HEK293 (cell line): ENCODE results near the gene MAN2B2.

Source experiments
- ZNF133 ChIP-seq: fragments of 450-650 bp; formaldehyde crosslinking; IDR thresholded peaks from 2 replicates; pipeline ENCODE4 v1.5.1; 2016; ENCODE audit warnings: missing biosample characterization, missing genetic modification characterization
- ZNF174 ChIP-seq: fragments of 450-650 bp; formaldehyde crosslinking; IDR thresholded peaks from 2 replicates; pipeline ENCODE4 v1.5.0; 2017; ENCODE audit warnings: missing biosample characterization, mild to moderate bottlenecking, missing genetic modification characterization
- ZNF23 ChIP-seq: fragments of 450-650 bp; formaldehyde crosslinking; IDR thresholded peaks from 2 replicates; pipeline ENCODE4 v1.5.1; 2016; ENCODE audit warnings: missing biosample characterization, missing genetic modification characterization, borderline replicate concordance
- ZNF639 ChIP-seq: fragments of 450-650 bp; formaldehyde crosslinking; IDR thresholded peaks from 2 replicates; pipeline ENCODE4 v1.5.1; 2016; ENCODE audit warnings: missing biosample characterization, missing genetic modification characterization
- TF ChIP-seq, protein P1 (sequence below): fragments of 450-650 bp; formaldehyde crosslinking; IDR thresholded peaks from 2 replicates; pipeline ENCODE4 v1.5.1; 2016; ENCODE audit warnings: missing biosample characterization, missing genetic modification characterization
- TF ChIP-seq, protein P2 (sequence below): fragments of 450-650 bp; formaldehyde crosslinking; IDR thresholded peaks from 2 replicates; pipeline ENCODE4 v1.5.1; 2016; ENCODE audit warnings: missing biosample characterization, missing genetic modification characterization

DNA sequence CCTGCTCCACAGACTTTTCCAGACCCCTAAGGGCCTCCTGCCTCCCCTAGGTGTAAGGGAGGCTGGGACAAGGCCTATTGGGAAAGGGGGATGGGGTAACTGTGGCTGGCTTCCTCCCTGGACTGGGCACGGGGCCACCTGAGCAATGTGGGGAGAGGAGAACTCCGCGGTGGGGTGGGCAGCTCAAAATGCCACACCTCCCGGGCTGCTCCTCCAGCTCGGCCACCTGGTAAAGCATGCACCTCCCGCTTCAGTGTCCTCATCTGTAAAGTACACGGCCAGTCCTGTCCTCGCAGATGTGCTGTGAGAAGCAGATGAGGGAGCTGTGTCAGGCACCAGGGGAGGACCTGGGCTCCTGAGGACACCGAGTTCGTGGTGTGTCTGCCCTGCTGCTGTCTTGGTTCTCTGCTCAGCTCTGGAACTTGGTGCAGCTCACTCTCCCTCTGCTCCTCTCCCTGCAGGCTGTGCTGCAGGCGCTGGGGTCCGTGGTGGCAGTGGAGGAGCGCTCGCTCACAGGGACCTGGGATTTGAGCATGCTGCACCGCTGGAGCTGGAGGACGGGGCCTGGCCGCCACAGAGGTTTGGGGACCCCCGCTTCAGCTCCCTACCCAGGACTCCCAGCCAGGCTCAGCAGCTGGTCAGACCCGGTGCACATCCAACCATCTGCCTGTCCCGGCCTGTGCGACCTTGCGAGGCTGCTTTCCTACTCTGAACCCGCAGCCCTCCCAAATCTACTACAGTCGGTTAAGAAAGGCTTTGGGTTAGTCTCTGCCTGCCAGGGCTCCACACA, 44.7 kb downstream of the MAN2B2 start:
- TF ChIP-seq ZNF133 (no peak), ZNF639 (no peak), ZNF23 (tag by site-specific recombination) (no peak), ZNF174 (tag by site-specific recombination) (no peak)
- TF ChIP-seq, protein P1, sequence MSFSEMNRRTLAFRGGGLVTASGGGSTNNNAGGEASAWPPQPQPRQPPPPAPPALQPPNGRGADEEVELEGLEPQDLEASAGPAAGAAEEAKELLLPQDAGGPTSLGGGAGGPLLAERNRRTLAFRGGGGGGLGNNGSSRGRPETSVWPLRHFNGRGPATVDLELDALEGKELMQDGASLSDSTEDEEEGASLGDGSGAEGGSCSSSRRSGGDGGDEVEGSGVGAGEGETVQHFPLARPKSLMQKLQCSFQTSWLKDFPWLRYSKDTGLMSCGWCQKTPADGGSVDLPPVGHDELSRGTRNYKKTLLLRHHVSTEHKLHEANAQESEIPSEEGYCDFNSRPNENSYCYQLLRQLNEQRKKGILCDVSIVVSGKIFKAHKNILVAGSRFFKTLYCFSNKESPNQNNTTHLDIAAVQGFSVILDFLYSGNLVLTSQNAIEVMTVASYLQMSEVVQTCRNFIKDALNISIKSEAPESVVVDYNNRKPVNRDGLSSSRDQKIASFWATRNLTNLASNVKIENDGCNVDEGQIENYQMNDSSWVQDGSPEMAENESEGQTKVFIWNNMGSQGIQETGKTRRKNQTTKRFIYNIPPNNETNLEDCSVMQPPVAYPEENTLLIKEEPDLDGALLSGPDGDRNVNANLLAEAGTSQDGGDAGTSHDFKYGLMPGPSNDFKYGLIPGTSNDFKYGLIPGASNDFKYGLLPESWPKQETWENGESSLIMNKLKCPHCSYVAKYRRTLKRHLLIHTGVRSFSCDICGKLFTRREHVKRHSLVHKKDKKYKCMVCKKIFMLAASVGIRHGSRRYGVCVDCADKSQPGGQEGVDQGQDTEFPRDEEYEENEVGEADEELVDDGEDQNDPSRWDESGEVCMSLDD (tag by site-specific recombination), result no peak
- TF ChIP-seq, protein P2, sequence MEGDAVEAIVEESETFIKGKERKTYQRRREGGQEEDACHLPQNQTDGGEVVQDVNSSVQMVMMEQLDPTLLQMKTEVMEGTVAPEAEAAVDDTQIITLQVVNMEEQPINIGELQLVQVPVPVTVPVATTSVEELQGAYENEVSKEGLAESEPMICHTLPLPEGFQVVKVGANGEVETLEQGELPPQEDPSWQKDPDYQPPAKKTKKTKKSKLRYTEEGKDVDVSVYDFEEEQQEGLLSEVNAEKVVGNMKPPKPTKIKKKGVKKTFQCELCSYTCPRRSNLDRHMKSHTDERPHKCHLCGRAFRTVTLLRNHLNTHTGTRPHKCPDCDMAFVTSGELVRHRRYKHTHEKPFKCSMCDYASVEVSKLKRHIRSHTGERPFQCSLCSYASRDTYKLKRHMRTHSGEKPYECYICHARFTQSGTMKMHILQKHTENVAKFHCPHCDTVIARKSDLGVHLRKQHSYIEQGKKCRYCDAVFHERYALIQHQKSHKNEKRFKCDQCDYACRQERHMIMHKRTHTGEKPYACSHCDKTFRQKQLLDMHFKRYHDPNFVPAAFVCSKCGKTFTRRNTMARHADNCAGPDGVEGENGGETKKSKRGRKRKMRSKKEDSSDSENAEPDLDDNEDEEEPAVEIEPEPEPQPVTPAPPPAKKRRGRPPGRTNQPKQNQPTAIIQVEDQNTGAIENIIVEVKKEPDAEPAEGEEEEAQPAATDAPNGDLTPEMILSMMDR (tag by site-specific recombination), result no peak
